WERI-Rb-1 (cell line): ENCODE results near the gene RARRES2.

ENCODE experiments used
- DNase-seq: peaks from one replicate; pipeline ENCODE4 v3.0.0-alpha.2; 2020
- H3K27ac ChIP-seq: fragments of 250-450 bp; sonication (Bioruptor Pico); 2 replicates; pipeline ENCODE4 v1.5.1; 2020; ENCODE audit warnings: mild to moderate bottlenecking, moderate library complexity
- H3K27me3 ChIP-seq: fragments of 250-450 bp; sonication (Bioruptor Pico); 2 replicates; pipeline ENCODE4 v1.5.1; 2021; ENCODE audit warnings: mild to moderate bottlenecking, low read depth, moderate library complexity; ENCODE audit not compliant: insufficient read depth, severe bottlenecking
- H3K36me3 ChIP-seq: fragments of 250-450 bp; sonication (Bioruptor Pico); 2 replicates; pipeline ENCODE4 v1.5.1; 2020; ENCODE audit warnings: mild to moderate bottlenecking, moderate library complexity
- H3K4me3 ChIP-seq: 2 replicates; pipeline ENCODE4 v1.5.1; 2011; ENCODE audit warnings: low read depth, mild to moderate bottlenecking, control low read depth, low read length
- H3K9me3 ChIP-seq: fragments of 250-450 bp; sonication (Bioruptor Pico); 2 replicates; pipeline ENCODE4 v1.5.1; 2021; ENCODE audit warnings: mild to moderate bottlenecking, moderate library complexity; ENCODE audit not compliant: severe bottlenecking
- TF ChIP-seq, protein P1 (sequence below): IDR thresholded peaks from 2 replicates; pipeline ENCODE4 v1.5.1; 2011; ENCODE audit warnings: low read depth, mild to moderate bottlenecking, control low read depth, inconsistent platforms, low read length

Gene RARRES2

DNA sequence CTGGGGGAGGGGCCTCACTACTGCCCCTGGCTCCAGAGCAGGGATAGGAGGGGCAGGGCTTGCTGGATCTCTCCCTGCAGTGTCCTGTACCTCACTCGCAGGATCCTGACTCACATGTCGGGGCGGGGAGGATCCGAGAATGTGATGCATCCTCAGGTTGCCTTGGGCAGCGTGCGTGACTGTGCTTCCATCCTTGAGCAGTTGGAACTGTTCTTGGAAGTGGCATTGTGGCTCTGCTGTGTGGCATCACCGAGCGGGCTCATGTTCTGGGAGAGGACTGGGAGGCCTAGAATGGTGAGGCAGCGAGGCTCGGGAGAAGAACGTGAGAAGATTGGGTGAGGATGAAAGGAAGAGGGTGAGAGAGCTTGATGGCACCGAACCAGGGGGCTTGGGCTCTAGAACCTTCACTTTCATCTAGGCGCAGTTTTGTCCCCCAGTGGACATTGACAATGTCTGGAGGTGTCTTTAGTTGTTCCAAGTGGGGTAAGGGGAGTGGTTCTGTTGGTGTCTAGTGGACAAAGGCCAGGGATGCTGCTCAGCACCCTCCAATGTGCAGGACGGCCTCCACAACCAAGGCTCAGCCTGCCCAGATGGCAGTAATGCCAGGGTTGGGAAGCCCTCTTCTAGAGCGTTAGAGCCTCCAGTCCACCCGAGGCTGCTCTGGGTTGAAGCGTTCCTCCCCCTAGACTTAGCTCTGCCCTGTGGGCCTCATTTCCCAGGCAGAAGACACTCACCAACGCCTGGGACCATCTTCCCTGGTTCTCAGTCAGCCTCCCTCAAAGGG, 8.4 kb downstream of the RARRES2 start:
- H3K4me3 ChIP-seq, result no peak overlapping the region
- no peaks in the 10 kb centered on the region for H3K27me3 ChIP-seq
- peaks cover 55% of the 10 kb centered on the region for H3K36me3 ChIP-seq
- TF ChIP-seq, protein P1, sequence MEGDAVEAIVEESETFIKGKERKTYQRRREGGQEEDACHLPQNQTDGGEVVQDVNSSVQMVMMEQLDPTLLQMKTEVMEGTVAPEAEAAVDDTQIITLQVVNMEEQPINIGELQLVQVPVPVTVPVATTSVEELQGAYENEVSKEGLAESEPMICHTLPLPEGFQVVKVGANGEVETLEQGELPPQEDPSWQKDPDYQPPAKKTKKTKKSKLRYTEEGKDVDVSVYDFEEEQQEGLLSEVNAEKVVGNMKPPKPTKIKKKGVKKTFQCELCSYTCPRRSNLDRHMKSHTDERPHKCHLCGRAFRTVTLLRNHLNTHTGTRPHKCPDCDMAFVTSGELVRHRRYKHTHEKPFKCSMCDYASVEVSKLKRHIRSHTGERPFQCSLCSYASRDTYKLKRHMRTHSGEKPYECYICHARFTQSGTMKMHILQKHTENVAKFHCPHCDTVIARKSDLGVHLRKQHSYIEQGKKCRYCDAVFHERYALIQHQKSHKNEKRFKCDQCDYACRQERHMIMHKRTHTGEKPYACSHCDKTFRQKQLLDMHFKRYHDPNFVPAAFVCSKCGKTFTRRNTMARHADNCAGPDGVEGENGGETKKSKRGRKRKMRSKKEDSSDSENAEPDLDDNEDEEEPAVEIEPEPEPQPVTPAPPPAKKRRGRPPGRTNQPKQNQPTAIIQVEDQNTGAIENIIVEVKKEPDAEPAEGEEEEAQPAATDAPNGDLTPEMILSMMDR, result no peak
- no peaks in the 10 kb centered on the region for H3K9me3 ChIP-seq
- DNase-seq, result no peak
- H3K27ac ChIP-seq, result no peak overlapping the region

DNA sequence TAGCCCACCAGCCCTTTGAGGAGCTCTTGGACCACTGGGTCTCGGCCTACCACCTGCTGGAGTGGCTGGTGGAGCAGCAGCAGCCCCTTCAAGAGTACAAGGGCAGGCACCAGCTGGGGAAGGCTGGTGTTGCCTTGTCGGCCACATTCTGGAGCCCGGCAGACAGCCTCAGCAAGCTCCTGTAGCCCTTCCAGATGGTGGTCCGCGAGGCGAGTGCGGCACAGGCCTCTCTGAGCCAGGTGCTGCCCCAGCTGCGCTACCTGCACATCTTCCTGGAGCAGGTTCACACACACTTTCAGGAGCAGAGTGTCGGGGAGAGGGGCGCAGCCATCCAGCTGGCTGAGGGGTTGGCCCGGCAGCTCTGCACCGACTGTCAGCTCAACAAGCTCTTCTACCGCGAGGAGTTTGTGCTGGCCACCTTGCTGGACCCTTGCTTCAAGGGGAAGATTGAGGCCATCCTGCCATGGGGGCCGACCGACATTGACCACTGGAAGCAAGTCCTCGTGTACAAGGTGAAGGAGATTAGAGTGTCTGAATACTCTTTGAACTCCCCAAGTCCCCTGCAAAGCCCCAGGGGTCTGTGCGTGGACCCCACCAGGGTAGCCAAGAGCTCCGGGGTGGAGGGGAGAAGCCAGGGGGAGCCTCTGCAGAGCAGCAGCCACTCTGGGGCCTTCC, 11.1 kb downstream of the RARRES2 start:
- Histone ChIP-seq H3K27me3 (no peaks in the 10 kb centered on the region), H3K4me3 (no peak overlapping the region), H3K9me3 (no peaks in the 10 kb centered on the region), H3K36me3 (peaks cover 66% of the 10 kb centered on the region), H3K27ac (no peak overlapping the region)
- TF ChIP-seq, protein P1, result no peak
- DNase-seq, result no peak

DNA sequence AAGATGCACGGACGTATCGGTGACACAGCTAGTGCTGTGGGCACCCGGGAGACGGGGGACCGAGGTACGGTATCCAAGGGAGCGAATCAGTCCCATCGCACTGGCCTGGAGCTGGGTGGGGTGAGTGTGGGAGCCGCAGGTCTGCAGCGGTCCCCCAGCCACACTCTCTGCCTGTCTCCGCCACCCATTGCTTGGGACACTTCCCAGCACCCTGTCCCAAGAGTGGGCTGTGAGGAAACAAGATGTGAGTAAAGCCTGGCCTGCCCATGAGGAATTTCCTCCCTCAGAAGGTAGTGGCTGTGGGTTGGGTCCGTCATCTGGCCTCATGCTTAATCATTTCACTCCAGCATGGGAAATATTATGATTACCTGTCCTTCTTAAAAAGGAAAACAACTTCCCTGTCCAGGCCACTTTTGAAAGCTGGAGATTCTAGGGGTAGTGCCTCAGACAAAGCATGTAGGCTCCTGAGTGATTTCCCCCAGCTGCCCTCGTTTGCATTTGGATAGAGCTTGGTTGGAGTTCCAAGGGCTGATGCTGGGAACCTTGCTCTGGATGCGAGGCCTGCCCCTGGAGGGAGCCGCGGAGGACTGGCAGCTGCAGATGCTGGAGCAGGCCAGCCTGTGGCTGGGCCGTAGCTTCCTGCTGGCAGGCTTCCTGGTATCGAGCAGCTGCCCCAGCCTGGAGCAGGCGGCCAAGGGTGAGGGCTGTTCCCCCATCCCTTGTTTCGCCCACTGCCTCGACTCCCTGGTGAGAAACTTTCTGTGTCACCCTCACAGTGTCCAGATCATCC, 11.9 kb downstream of the RARRES2 start:
- TF ChIP-seq, protein P1, result no peak
- Histone ChIP-seq H3K27ac (no peak overlapping the region), H3K9me3 (no peaks in the 10 kb centered on the region), H3K36me3 (peaks cover 74% of the 10 kb centered on the region), H3K4me3 (no peak overlapping the region), H3K27me3 (no peaks in the 10 kb centered on the region)
- no peak for DNase-seq

DNA sequence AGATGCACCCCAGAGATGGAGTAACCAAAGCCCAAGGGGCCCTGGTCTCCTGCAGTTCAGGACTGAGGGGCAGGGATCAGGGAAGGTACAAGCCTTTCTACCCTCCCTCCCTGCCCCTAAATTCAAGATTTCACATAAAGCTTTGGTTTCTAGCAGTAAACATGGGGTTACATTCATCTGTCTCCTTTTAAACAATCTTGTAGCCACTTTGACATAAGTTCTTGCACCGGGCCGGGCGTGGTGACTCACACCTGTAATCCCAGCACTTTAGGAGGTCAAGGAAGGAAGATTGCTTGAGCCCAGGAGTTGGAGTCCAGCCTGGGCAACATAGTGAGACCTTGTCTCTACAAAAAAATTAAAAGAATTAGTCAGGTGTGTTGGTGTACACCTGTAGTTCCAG, 14.1 kb downstream of the RARRES2 start:
- no peaks in the 10 kb centered on the region for H3K27me3 ChIP-seq
- no peaks in the 10 kb centered on the region for H3K9me3 ChIP-seq
- peaks cover 76% of the 10 kb centered on the region for H3K36me3 ChIP-seq
- no peak overlapping the region for H3K27ac ChIP-seq
- no peak for DNase-seq
- TF ChIP-seq, protein P1, result no peak
- H3K4me3 ChIP-seq, result no peak overlapping the region

DNA sequence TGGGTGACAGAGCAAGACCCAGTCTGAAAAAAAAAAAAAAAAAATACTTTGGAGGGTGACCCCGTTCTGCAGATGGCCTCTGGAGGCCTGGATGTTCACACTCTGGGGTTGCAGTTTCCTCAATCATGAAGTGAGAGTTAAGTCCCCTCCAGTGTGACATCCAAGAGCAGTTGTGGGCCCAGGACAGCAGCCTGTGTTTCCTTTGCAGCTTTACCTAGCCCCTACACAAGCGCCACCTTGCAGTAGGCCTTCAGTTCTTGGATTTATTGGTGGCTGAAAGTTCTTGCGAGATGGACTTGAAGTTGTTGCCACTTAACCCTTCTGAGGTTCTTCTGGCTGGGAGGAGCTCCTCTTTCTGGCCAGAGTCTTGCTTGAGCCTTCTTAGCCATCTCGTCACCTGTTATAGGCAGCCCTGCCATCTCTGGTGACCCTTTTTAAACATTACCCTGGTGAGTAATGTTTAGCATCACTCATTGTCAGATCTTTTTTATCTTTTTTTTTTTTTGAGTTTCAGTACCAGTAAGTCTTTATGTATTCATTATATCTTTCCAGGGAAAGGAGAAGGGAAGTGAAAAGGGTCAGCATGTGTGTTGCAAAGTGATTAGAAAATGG, 14.7 kb downstream of the RARRES2 start:
- no peak for DNase-seq
- H3K36me3 ChIP-seq, result peaks cover 70% of the 10 kb centered on the region
- TF ChIP-seq, protein P1, result no peak

More for the DNA sequence above, 14.7 kb downstream of the RARRES2 start:
- no peaks in the 10 kb centered on the region for H3K9me3 ChIP-seq
- H3K27ac ChIP-seq, result no peak overlapping the region
- no peak overlapping the region for H3K4me3 ChIP-seq
- H3K27me3 ChIP-seq, result no peaks in the 10 kb centered on the region
